ENCODE measurements around the gene PLA2G2D. TPM values are rescaled to one million over a fixed set of nuclear protein-coding genes. Genes with fewer than 3 reads are reported as not detected.

PLA2G2D gene
- total and polyA plus RNA-seq, 7 donors: not detected

DNA sequence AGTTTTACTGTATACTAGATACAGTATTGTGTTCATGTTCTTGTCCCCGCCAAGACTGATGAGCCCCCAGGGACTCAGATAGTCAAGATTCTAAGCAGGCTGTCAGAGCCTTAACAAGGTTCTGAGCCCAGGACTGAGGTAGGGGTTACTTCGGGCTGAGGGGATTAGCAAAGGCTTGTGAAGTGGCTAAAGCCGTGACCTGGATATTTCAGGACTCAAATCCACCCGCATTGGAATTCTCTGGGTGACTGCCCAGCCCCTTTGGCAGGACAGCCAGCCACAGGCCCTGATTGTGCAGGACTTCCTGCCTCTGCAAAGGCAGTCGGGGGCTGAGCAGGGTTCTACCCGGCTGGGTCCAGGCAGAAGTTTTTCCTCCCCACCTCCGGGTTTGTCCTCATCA is 49.5 kb downstream of the PLA2G2D start, which contains the start of gene PLA2G5:
Gene PLA2G5 (plus strand): TSS at position 321 of the 400 bp plus-strand sequence. CDS start 14,637 bp downstream, outside the sequence.
- Histone ChIP-seq H3K9me3 (no peaks in the 10 kb centered on the region), H3K4me3 (peak within 1 kb of the TSS; percentile 19), H3K27ac (no peak within 1 kb of the TSS), H3K27me3 (ENCODE audit: insufficient read depth in 3 of 3, low read length in 2 of 3) (no peaks in the 10 kb centered on the region), H3K4me1 (peaks cover 11% of the 10 kb centered on the region), H3K36me3 (ENCODE audit: insufficient read depth in 1 of 2, low read depth in 1 of 2) (no peaks in the 10 kb centered on the region)
- WGBS, 3 donors: 4 to 5% (median 4%) methylated on average over 7 of the region's 7 CpGs
- TF ChIP-seq, protein P1, sequence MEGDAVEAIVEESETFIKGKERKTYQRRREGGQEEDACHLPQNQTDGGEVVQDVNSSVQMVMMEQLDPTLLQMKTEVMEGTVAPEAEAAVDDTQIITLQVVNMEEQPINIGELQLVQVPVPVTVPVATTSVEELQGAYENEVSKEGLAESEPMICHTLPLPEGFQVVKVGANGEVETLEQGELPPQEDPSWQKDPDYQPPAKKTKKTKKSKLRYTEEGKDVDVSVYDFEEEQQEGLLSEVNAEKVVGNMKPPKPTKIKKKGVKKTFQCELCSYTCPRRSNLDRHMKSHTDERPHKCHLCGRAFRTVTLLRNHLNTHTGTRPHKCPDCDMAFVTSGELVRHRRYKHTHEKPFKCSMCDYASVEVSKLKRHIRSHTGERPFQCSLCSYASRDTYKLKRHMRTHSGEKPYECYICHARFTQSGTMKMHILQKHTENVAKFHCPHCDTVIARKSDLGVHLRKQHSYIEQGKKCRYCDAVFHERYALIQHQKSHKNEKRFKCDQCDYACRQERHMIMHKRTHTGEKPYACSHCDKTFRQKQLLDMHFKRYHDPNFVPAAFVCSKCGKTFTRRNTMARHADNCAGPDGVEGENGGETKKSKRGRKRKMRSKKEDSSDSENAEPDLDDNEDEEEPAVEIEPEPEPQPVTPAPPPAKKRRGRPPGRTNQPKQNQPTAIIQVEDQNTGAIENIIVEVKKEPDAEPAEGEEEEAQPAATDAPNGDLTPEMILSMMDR (IDR thresholded peaks at IDR 0.05): no peak
- DNase-seq: peak; percentile 80 to 84
- intact Hi-C loops (cut with DNase I): no loop called here
- ATAC-seq: peak; percentile 90 to 99 (median 97)

DNA sequence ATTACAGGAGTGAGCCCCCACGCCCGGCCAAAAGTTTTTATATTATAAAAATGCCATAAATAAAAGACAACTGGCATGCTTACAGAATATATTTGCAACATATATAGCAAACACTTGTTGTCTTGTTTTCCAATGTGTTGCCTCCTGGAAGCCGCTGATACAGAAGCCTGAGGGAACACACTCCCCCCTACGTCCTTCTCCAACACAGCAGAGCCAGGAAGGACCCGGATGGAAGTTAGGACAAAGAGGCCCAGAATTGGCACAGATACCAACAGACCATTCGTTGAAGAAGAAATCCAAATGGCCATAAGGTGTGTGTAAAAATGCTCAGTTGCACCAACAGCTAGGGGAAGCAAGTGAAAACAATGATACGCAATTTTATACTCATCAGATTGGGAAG is 50.6 kb downstream of the PLA2G2D start:
- DNase-seq (no peak), ATAC-seq (no peak)
- H3K27ac ChIP-seq: no peak overlapping the region
- WGBS, 3 donors: 82 to 87% (median 87%) methylated on average over 7 of the region's 7 CpGs
- H3K4me1 ChIP-seq: peaks cover 11% of the 10 kb centered on the region
- H3K27me3 ChIP-seq (ENCODE audit: insufficient read depth in 3 of 3, low read length in 2 of 3): no peaks in the 10 kb centered on the region
- H3K9me3 ChIP-seq: no peaks in the 10 kb centered on the region
- H3K36me3 ChIP-seq (ENCODE audit: insufficient read depth in 1 of 2, low read depth in 1 of 2): no peaks in the 10 kb centered on the region
- intact Hi-C loops (cut with DNase I): no loop called here
- TF ChIP-seq, protein P1 (IDR thresholded peaks at IDR 0.05): no peak
- no peak overlapping the region for H3K4me3 ChIP-seq

DNA sequence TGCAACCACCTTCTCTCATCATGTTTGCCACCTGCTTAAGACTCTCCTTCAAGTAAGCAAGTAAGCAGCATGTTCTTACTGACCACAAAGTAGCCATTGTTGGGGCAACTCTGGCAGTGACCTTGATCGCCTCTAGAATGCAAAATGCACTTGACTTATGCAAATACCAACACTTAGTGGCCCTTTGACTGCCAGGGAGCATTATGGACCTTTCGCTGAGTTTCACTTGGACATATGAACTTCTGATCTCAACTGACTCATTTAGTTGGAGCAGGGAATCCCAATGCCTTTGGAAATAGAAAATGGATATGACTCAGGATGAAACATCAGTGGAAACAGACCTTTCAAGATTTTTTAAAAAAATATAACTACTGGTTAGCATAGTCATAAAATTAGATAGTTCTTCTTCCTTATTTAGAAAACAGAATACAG is 55.5 kb downstream of the PLA2G2D start:
- ATAC-seq: no peak

More for the DNA sequence above, 55.5 kb downstream of the PLA2G2D start:
- Histone ChIP-seq H3K27me3 (ENCODE audit: insufficient read depth in 3 of 3, low read length in 2 of 3) (peaks cover 0 to 3% (median 0%) of the 10 kb centered on the region in 3 donors), H3K9me3 (no peaks in the 10 kb centered on the region), H3K4me3 (no peak overlapping the region), H3K27ac (no peak overlapping the region), H3K36me3 (ENCODE audit: insufficient read depth in 1 of 2, low read depth in 1 of 2) (no peaks in the 10 kb centered on the region), H3K4me1 (no peaks in the 10 kb centered on the region)
- TF ChIP-seq, protein P1 (IDR thresholded peaks at IDR 0.05): no peak
- intact Hi-C loops (cut with DNase I): no loop called here
- DNase-seq: no peak
- WGBS, 3 donors: 88 to 94% (median 91%) methylated on average over 2 of the region's 2 CpGs

Other genes with a start within 250 kb of the PLA2G2D start
- 1 to 10 TPM; 5.0 to 6.7 (median 6.0) TPM for gene OTUD3, start 237.1 kb downstream of the PLA2G2D start, total RNA-seq
- 1 to 10 TPM; 2.3 to 7.6 (median 6.1) TPM for gene OTUD3, start 237.1 kb downstream of the PLA2G2D start, polyA plus RNA-seq
- not detected for gene PLA2G2E, start 195.9 kb downstream of the PLA2G2D start, total RNA-seq
- gene PLA2G2E, start 195.9 kb downstream of the PLA2G2D start, polyA plus RNA-seq: not detected
- gene PLA2G2A, start 139.9 kb downstream of the PLA2G2D start, total RNA-seq: 10 to 100 TPM in 3 of 4 donors, 1 to 10 TPM in 1; 9.6 to 77.2 (median 22.7) TPM
- gene PLA2G2A, start 139.9 kb downstream of the PLA2G2D start, polyA plus RNA-seq: 100 to 1,000 TPM; 139 to 152 (median 139) TPM
- gene PLA2G5, start 49.3 kb downstream of the PLA2G2D start, total RNA-seq: 1 to 10 TPM in 2 of 4 donors, not detected in 2; 1.1 to 1.2 TPM
- gene PLA2G5, start 49.3 kb downstream of the PLA2G2D start, polyA plus RNA-seq: under 1 TPM; 0.43 to 0.53 (median 0.46) TPM
- gene PLA2G2F, start 19.8 kb upstream of the PLA2G2D start, total RNA-seq: not detected
- under 1 TPM in 1 of 3 donors, not detected in 2; 0.03 TPM for gene PLA2G2F, start 19.8 kb upstream of the PLA2G2D start, polyA plus RNA-seq
- under 1 TPM; 0.12 to 0.48 (median 0.26) TPM for gene UBXN10, start 66.6 kb upstream of the PLA2G2D start, total RNA-seq
- gene UBXN10, start 66.6 kb upstream of the PLA2G2D start, polyA plus RNA-seq: under 1 TPM; 0.04 to 0.17 (median 0.07) TPM
- gene PLA2G2C, start 67.0 kb upstream of the PLA2G2D start, total RNA-seq: not detected
- gene PLA2G2C, start 67.0 kb upstream of the PLA2G2D start, polyA plus RNA-seq: not detected
- under 1 TPM in 2 of 4 donors, not detected in 2; 0.12 to 0.17 TPM for gene VWA5B1, start 171.3 kb upstream of the PLA2G2D start, total RNA-seq
- gene VWA5B1, start 171.3 kb upstream of the PLA2G2D start, polyA plus RNA-seq: under 1 TPM in 1 of 3 donors, not detected in 2; under 0.01 TPM